GM12801 (cell line): Measurements from ENCODE around the gene SPN.

Source experiments
- TF ChIP-seq, protein P1 (sequence below): IDR thresholded peaks from one replicate; pipeline ENCODE4 v1.5.1; 2011; ENCODE audit warnings: control low read depth; ENCODE audit not compliant: insufficient read length; ENCODE audit errors: extremely low read depth

The SPN gene

DNA sequence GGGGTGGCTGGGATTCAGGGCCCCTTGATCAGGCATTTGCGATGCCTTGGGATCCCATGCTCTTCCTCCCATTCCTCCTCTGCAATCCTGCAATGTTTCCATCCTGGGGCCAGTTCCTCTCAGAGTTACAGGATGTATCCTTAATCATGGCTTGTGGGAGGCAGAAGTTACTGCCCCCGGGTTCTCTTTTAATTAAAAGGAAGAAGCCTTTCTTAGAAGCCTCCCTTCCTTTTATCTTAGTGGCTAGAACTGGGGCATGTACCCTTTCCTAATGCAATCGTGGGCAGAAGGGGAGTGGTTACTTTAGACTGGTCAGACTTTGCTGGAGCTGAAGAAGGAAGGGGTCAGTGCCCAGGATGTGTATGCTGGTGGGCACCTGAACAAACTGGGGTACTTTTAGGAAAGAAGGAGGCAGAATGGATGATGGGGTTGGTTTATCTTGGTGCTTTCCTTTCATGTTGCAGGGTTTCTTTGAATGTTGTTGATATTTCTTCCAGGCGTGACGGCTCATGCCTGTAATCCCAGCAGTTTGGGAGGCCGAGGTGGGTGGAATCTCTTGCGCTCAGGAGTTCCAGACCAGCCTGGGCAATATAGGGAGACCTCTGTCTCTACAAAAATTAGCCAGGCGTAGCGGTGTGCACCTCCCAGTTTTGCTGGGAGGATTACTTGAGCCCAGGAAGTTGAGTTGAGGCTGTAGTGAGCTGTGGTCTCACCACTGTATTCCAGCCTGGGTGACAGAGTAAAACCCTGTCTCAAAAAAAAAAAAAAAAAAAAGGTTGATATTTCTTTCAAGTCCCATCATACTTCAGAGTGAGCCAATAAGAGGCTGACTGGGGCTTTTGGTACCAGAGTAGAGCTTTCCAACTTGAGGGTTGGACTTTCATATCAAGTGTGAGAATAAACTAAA is 13.2 kb upstream of the SPN start:
- TF ChIP-seq, protein P1, sequence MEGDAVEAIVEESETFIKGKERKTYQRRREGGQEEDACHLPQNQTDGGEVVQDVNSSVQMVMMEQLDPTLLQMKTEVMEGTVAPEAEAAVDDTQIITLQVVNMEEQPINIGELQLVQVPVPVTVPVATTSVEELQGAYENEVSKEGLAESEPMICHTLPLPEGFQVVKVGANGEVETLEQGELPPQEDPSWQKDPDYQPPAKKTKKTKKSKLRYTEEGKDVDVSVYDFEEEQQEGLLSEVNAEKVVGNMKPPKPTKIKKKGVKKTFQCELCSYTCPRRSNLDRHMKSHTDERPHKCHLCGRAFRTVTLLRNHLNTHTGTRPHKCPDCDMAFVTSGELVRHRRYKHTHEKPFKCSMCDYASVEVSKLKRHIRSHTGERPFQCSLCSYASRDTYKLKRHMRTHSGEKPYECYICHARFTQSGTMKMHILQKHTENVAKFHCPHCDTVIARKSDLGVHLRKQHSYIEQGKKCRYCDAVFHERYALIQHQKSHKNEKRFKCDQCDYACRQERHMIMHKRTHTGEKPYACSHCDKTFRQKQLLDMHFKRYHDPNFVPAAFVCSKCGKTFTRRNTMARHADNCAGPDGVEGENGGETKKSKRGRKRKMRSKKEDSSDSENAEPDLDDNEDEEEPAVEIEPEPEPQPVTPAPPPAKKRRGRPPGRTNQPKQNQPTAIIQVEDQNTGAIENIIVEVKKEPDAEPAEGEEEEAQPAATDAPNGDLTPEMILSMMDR = no peak

DNA sequence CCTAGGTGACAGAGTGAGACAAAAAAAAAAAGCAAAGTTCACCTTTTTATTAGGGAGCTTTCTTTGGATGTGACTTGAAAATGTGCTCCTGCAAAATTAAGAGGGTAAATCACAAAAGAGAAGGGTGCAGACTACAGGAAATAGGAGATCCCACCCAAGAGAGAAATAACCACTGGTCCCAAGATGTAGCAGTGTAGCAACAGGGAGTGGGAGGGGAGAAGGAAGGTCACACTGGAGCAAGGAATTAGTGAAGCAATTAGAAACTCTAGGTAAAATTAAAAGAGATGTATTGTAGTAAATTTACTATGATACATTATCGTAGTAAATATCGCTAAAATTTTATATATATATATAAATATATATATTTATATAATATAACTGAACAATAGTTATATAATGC is 12.3 kb upstream of the SPN start:
- TF ChIP-seq, protein P1 = no peak

DNA sequence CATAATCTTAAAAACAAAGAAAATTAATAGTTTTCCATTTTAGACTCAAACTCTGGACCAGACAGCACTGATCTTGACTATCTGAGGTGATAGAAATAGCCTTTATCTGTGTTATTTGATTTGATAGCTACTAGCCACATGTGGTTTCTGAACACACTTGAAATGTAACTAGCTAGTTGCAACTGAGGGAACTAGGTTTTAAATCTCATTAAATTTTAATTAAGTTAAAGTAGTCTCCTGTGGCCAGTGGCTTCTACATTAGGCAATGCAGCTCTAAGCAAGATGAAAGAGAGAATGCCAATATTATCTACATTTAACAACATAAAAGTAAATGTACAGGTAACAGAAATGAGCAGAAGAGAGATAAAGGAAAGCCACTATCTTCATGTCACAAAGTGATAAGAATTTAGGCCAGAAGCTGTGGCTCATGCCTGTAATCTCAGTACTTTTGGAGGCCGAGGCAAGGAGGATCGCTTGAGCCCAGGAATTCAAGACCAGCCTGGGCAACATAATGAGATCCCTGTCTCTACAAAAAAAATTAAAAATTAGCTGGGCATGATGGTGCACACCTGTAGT is 11.2 kb upstream of the SPN start:
- TF ChIP-seq, protein P1 = no peak

DNA sequence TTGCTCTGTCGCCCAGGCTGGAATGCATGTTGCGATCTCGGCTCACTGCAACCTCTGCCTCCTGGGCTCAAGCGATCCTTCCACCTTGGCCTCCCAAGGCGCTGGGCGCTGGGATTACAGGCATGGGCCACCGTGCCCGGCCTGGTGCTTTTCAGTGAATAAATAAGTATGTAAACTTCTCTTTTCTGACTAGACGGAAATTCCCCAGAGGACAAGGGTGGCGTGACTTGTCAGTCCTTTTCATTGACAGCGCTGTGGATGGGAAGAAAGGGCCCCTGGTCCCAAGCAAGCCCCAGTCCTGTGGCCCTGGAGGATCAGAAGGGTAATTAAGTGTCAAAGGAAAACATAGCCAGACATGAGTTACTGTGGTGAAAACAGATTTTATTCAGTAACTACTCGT is 9.6 kb upstream of the SPN start:
- TF ChIP-seq, protein P1 = no peak

DNA sequence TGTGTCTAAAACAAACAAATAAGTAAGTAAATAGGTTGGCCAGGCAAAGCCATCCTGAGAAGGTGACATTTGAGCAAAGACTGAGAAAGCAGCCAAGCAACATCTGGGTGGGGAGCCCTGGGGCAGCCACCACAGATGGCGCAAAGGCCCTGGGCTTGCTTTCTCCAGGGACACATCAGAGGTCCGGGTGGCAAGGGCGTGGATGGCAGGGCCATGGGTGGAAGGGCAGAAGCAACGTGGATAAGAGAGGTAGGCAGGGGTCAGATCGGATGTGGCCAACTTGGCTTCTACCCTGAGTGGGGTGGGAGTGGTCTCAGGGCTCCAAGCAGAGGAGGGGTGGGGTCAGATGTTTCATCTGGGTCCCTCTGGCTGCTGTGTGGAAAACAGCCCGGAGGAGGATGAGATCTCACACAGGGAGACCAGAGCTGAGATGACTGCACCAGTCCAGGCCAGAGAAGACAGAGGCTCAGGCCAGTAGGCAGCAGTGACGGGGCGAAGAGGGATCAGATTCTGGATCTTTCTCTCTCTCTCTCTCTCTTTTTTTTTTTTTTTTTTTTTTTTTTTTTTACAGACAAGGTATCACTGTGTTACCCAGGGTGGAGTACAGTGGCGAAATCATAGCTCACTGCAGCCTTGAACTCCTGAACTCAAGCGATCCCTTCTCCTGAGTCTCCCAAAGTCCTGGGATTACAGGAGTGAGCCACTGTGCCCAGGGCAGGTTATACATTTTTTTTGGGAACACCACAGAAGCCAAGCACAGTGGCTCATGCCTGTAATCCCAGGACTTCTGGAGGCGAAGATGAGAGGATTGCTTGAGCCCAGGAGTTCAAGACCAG is 6.1 kb upstream of the SPN start:
- TF ChIP-seq, protein P1 = no peak

DNA sequence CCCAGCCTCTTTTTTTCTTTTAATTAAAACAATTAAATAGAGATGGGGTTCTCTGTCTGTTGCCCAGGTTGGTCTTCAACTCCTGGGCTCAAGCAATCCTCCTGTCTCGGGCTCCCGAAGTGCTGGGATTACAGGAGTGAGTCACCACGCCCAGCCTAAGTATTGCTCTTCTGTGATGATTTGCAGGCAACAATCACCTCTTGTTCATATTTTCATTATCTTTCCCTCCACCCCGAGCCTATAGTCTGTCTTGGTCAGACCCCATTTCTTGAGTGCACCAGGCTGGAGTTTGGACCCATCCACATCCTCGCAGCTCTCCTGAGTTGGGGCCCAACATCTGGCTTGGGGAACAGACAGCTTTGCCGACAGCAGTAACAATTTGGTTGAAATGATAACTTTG is 4.3 kb upstream of the SPN start:
- TF ChIP-seq, protein P1 = no peak

DNA sequence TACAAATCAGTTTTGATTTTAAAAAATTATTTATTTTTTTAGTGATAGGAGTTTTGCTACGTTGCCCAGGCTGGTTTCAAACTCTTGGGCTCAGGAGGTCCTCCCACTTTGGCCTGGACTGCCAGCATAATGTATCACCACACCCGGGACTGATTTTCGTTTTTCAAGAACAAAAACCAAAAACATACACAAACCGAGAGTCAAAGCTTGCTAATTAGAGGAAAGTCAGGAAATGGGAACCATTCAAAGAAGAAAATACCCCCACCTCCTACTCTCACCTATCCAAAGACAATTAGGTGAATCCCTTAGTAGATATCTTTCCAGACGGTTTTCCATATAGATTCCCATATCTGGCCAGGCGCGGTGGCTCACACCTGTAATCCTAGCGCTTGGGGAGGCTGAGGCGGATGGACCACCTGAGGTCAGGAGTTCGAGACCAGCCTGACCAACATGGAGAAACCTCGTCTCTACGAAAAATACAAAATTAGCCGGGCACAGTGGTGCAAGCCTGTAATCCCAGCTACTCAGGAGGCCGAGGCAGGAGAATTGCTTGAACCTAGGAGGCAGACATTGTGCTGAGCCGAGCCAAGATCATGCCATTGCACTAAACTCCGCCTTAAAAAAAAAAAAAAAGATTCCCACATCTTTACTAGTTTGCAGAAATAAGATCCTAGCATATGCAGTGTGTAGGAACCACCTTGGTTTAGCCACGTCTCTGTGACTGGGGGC is 883 bp upstream of the SPN start:
- TF ChIP-seq, protein P1 = no peak
